ENCODE data around the gene MAP7. TPM values are rescaled to one million over a fixed set of nuclear protein-coding genes. Genes with fewer than 3 reads are reported as not detected.
A peak's percentile ranks its signal among the peaks of the same experiment; 100 is the strongest.

MAP7 gene
- total RNA-seq, 2 donors from 2014 or later = 5.1 to 6.9 TPM

GRCh38 chr6:136552054-136552453 is 1.8 kb upstream of the MAP7 start:
- DNase-seq (ENCODE audit: low spot score) (no peak), ATAC-seq (ENCODE audit: insufficient number of reproducible peaks, low FRiP score, low read depth) (no peak)
- Histone ChIP-seq H3K9me3 (no peaks in the 10 kb centered on the region), H3K4me3 (no peak overlapping the region), H3K36me3 (peaks cover 9% of the 10 kb centered on the region), H3K27me3 (replicated peaks; ENCODE audit: insufficient read depth) (no peaks in the 10 kb centered on the region), H3K27ac (no peak overlapping the region), H3K4me1 (ENCODE audit: control insufficient read depth in 1 of 2, low read depth in 2 of 2) (peaks cover 4 to 18% of the 10 kb centered on the region in 2 donors)
- TF ChIP-seq CTCF (IDR thresholded peaks at IDR 0.05) = no peak

GRCh38 chr6:136551103-136551502 is 881 bp upstream of the MAP7 start:
- Histone ChIP-seq H3K9me3 (no peaks in the 10 kb centered on the region), H3K4me1 (ENCODE audit: control insufficient read depth in 1 of 2, low read depth in 2 of 2) (peaks cover 4 to 18% of the 10 kb centered on the region in 2 donors), H3K36me3 (peaks cover 3% of the 10 kb centered on the region), H3K4me3 (peak overlapping the region; percentile 87), H3K27ac (no peak overlapping the region), H3K27me3 (replicated peaks; ENCODE audit: insufficient read depth) (no peaks in the 10 kb centered on the region)
- DNase-seq (ENCODE audit: low spot score) (no peak), ATAC-seq (ENCODE audit: insufficient number of reproducible peaks, low FRiP score, low read depth) (no peak)
- no peak for TF ChIP-seq CTCF (IDR thresholded peaks at IDR 0.05)

- Histone ChIP-seq H3K27ac (no peak overlapping the region), H3K4me3 (peak overlapping the region; percentile 87), H3K4me1 (ENCODE audit: control insufficient read depth in 1 of 2, low read depth in 2 of 2) (peaks cover 4 to 18% of the 10 kb centered on the region in 2 donors), H3K9me3 (no peaks in the 10 kb centered on the region), H3K36me3 (no peaks in the 10 kb centered on the region), H3K27me3 (replicated peaks; ENCODE audit: insufficient read depth) (no peaks in the 10 kb centered on the region)
- ATAC-seq (ENCODE audit: insufficient number of reproducible peaks, low FRiP score, low read depth) (no peak), DNase-seq (ENCODE audit: low spot score) (no peak)
- no peak for TF ChIP-seq CTCF (IDR thresholded peaks at IDR 0.05)
Measured at GRCh38 chr6:136550045-136550329, 235 bp downstream of the MAP7 start.

GRCh38 chr6:136549300-136550044 is 750 bp downstream of the MAP7 start:
- Histone ChIP-seq H3K27ac (no peak overlapping the region), H3K9me3 (no peaks in the 10 kb centered on the region), H3K27me3 (replicated peaks; ENCODE audit: insufficient read depth) (no peaks in the 10 kb centered on the region), H3K4me3 (peak overlapping the region; percentile 87), H3K4me1 (ENCODE audit: control insufficient read depth in 1 of 2, low read depth in 2 of 2) (peaks cover 4 to 18% of the 10 kb centered on the region in 2 donors), H3K36me3 (no peaks in the 10 kb centered on the region)
- TF ChIP-seq CTCF (IDR thresholded peaks at IDR 0.05) = no peak
- DNase-seq (ENCODE audit: low spot score) (no peak), ATAC-seq (ENCODE audit: insufficient number of reproducible peaks, low FRiP score, low read depth) (no peak)

GRCh38 chr6:136548582-136549299 is 1.5 kb downstream of the MAP7 start:
- H3K27ac ChIP-seq = no peak overlapping the region

More at GRCh38 chr6:136548582-136549299, 1.5 kb downstream of the MAP7 start:
- H3K9me3 ChIP-seq = no peaks in the 10 kb centered on the region
- ATAC-seq (ENCODE audit: insufficient number of reproducible peaks, low FRiP score, low read depth) (no peak), DNase-seq (ENCODE audit: low spot score) (no peak)
- H3K36me3 ChIP-seq = no peaks in the 10 kb centered on the region
- peak overlapping the region; percentile 87 for H3K4me3 ChIP-seq
- TF ChIP-seq CTCF (IDR thresholded peaks at IDR 0.05) = no peak
- peaks cover 4 to 18% of the 10 kb centered on the region in 2 donors for H3K4me1 ChIP-seq (ENCODE audit: control insufficient read depth in 1 of 2, low read depth in 2 of 2)
- no peaks in the 10 kb centered on the region for H3K27me3 ChIP-seq (replicated peaks; ENCODE audit: insufficient read depth)

Data from thoracic aorta (tissue), 2 donors.